Mesangial cell (primary cell): ENCODE results near the gene RALY. TPM values are rescaled to one million over a fixed set of nuclear protein-coding genes. Genes with fewer than 3 reads are reported as not detected.

Experiments
- total RNA-seq: library from RNA; depleted of rRNA; stranded (reverse); fragments of >200 nt; gene quantifications from 2 replicates; pipeline ENCODE4 v1.2.3, GENCODE V29; 2015

The RALY gene
- total RNA-seq: 115 and 136 TPM in 2 replicates

DNA sequence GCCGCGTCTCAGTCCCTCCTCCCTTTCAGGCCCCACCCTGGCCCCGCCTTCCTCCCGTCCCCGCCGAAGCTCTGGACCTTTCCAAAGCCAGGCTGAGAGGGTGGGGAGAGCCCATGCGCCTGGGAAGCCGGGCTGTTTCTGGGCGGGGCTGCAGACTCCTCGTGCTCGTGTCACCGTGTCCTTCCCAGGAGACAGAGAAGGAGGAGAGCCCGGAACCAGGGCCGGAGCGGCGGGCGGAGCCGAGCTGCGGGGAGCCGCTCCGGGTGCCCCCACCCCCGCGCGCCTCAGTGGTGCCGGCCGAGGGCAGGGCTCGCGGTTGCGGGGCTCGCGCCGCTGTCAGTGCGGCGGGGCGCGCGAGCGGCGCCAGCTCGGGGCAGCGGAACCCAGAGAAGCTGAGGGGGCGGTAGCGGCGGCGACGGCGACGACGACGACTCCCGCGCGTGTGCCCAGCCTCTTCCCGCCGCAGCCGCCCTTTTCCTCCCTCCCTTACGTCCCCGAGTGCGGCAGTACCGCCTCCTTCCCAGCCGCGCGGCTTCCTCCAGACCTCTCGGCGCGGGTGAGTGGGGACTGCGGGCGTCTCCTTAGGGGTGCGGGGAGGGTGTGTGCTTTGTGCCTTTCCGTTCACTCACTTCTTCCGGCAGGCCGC lies at the start of gene RALY:
TSS of gene RALY (plus strand) at position 336 of the 646 bp plus-strand sequence. CDS start 78,164 bp downstream, outside the sequence.

DNA sequence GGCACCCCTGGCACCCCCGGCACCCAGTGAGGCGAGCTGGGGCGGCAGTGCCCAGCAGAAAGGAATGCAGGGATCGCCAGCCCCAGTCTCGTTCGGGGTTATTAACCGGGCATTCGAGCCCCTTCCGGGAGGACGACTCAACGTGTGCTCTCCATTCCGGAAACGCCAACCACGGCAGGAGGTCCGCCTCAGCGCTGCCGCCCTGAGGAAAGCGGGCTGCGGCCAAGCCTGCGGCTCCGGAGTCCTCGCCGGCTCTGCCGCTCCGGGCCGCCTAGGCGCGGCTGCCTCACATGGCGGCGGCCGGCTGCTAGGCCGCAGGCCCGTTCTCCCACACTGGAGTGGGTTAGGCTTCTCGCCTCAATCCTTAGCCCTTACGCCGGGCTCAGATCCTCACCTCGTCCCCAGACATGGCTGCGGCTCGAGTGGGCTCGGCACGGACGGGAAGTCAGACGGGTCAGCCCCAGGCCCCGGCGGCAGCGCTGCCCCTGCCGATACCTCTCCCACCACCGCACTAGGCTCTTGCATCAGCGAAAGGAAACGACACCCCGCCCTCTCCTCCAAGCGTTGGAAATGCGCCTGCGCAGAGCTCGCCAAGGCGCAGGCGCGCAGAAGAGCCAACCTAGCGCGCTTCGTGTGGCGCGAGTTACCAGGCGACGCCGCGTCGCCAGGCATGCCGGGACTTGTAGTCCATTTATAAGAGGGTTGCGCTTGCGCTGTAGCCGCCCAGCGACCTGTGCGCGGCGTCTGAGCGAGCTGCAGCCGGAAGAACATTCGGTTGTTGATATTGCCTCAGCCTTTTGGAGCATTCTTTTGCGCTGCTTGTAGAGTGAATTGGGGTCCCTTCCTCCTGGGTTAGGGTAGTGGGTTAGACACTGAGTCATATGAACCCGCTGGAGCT lies 118.2 kb downstream of the RALY start, which contains the start of gene EIF2S2:
TSS of gene EIF2S2 (minus strand) at position 542 of the 898 bp plus-strand sequence. CDS start at position 409, 133 bp downstream.

Other genes with a start within 250 kb of the RALY start
- gene CHMP4B, start 182.6 kb upstream of the RALY start, total RNA-seq: 33.1 and 34.1 TPM in 2 replicates
- 34.9 and 56.4 TPM in 2 replicates for gene EIF2S2, start 118.3 kb downstream of the RALY start, total RNA-seq
- not detected in 2 replicates for gene ASIP, start 247.5 kb downstream of the RALY start, total RNA-seq